Measurements from ENCODE around the gene GTF2F1. TPM values are rescaled to one million over a fixed set of nuclear protein-coding genes. Genes with fewer than 3 reads are reported as not detected.
"Not testable (repeated sequence)": the region's sequence is repeated elsewhere in the genome, so short reads cannot be mapped to it uniquely, and the experiment has no call there.

The GTF2F1 gene
- total RNA-seq, 1 donor from 2014 or later = 74.6 TPM

- no peak for DNase-seq (ENCODE audit: low read depth)
Observed at GRCh38 chr19:6357174-6357573, 35.8 kb downstream of the GTF2F1 start.

- not testable (repeated sequence) for DNase-seq (ENCODE audit: low read depth)
Observed at GRCh38 chr19:6355321-6356040, 37.5 kb downstream of the GTF2F1 start.

GRCh38 chr19:6354098-6354674 lies 38.8 kb downstream of the GTF2F1 start:
- DNase-seq (ENCODE audit: low read depth) = no peak

GRCh38 chr19:6352381-6353165 lies 40.4 kb downstream of the GTF2F1 start:
- no peak for DNase-seq (ENCODE audit: low read depth)

- DNase-seq (ENCODE audit: low read depth) = no peak
Observed at GRCh38 chr19:6350688-6351087, 42.3 kb downstream of the GTF2F1 start.

GRCh38 chr19:6349271-6349670 lies 43.7 kb downstream of the GTF2F1 start:
- not testable (repeated sequence) for DNase-seq (ENCODE audit: low read depth)

DNA sequence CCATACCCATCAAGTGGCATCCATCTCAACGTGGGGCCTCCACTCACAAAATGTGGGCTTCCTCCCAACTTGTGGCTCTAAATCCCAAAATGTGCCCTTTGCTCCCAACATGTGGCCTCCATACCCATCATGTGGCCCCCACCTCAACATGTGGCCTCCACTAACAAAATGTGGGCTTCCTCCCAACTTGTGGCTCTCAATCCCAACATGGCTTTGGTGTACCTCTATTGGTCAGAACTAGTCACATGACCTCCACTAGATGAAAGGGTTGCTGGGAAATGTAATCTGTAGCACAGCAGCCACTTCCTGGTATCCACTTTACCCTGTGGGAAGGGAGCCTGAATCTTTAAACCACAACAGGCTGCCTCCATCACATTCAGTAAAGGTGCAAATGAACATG lies 49.5 kb downstream of the GTF2F1 start:
- no peak for DNase-seq (ENCODE audit: low read depth)

DNA sequence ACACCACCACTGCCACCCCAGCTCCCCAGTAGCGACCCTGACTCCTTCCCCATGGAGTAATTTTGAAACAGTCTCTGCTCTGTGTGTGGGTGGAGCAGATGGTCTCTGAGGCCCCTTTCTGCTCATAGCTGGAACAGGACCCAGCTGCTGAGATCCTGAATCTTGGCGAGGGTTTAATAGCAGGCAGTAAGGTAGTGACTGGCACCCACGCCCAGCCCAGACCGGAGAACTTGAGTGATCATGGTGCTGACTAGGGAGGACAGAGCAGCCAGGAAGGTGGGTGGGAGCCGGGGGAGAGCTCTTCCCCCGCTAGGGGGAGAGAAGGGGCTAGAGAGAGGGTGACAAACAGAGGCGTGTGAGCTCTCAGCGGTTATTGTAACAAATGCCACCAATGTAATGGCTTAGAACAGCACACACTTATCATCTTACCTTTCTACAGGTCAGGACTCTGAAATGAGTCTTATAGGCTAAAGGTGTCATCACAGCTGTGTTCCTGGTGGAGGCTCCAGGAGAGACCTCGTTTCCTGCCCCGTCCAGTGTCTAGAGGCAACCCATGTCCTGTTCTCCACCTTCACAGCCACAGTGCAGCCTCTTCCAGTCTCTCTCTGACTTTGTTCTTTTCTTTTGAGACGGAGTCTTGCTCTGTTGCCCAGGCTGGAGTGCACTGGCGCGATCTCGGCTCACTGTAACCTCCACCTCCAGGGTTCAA lies 52.3 kb downstream of the GTF2F1 start:
- no peak for DNase-seq (ENCODE audit: low read depth)

DNA sequence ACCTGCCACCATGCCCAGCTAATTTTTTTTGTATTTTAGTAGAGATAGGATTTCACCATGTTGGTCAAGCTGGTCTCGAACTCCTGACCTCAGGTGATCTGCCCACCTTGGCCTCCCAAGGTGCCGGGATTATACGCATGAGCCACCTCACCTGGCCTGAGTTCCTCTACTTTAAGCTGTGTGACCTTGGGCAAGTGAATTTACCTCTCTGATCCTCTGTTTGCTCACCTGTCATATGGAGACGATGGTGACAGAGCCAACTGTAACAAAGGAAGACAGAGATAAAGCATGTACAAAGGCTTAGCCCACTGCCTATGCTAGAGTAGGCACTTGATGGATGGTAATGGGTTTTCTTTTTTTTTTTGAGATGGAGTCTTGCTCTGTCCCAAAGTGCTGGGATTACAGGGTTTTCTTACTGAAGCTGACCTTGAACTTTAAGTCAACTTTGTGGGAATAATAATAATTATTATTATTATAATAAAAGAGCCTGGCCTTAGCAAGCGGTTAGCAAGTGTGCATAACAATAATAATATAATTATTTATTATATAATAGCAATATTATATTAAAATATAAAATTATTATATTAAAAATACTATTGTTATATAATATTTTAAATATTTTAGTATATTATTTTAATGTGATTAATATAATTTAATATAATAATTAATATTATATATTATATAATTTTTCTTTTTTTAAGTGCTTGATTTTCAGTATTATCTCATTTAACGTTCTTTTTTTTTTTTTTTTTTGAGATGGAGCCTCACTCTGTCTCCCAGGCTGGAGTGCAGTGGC lies 58.3 kb downstream of the GTF2F1 start:
- no peak for DNase-seq (ENCODE audit: low read depth)

GRCh38 chr19:6333439-6333838 lies 59.5 kb downstream of the GTF2F1 start, which contains the start of gene ACER1:
Gene ACER1 (minus strand): TSS chr19:6333612. CDS start chr19:6333551, 61 bp downstream.
- no peak for DNase-seq (ENCODE audit: low read depth)

Other genes with a start within 250 kb of the GTF2F1 start
- 1.7 and 5.4 TPM in 2 replicates for gene MLLT1, start 113.2 kb downstream of the GTF2F1 start, total RNA-seq
- not detected in 2 replicates for gene ACER1, start 59.6 kb downstream of the GTF2F1 start, total RNA-seq
- 53.5 and 57.3 TPM in 2 replicates for gene CLPP, start 31.6 kb downstream of the GTF2F1 start, total RNA-seq
- gene ALKBH7, start 20.4 kb downstream of the GTF2F1 start, total RNA-seq = 24.1 and 67.2 TPM in 2 replicates
- gene PSPN, start 17.2 kb downstream of the GTF2F1 start, total RNA-seq = 0.69 and 2.2 TPM in 2 replicates
- gene KHSRP, start 31.6 kb upstream of the GTF2F1 start, total RNA-seq = 69.5 and 175 TPM in 2 replicates
- gene SLC25A41, start 40.6 kb upstream of the GTF2F1 start, total RNA-seq = 0.10 TPM in 1 of 2 replicates, not detected in the other
- gene SLC25A23, start 66.6 kb upstream of the GTF2F1 start, total RNA-seq = 53.0 and 161 TPM in 2 replicates
- gene CRB3, start 71.1 kb upstream of the GTF2F1 start, total RNA-seq = 57.4 and 121 TPM in 2 replicates
- 0.20 and 0.52 TPM in 2 replicates for gene DENND1C, start 88.6 kb upstream of the GTF2F1 start, total RNA-seq
- 0.87 and 6.8 TPM in 2 replicates for gene TUBB4A, start 109.1 kb upstream of the GTF2F1 start, total RNA-seq
- gene TNFSF9, start 137.9 kb upstream of the GTF2F1 start, total RNA-seq = 7.4 and 30.9 TPM in 2 replicates
- gene CD70, start 198.0 kb upstream of the GTF2F1 start, total RNA-seq = 26.0 and 112 TPM in 2 replicates